GM23338 (cell line): ENCODE data around the gene HHATL. TPM values are rescaled to one million over a fixed set of nuclear protein-coding genes. Genes with fewer than 3 reads are reported as not detected.
A peak's percentile ranks its signal among the peaks of the same experiment; 100 is the strongest.

ENCODE experiments used
- ATAC-seq: fragments of 200-7000 bp; cut with Tn5 transposase; 3 replicates; pipeline ENCODE4 v1.9.1; 2020
- DNase-seq: peaks from one replicate; pipeline ENCODE4 v3.0.0-alpha.2; 2015; ENCODE audit warnings: low spot score
- H2AFZ ChIP-seq: fragments of 200-600 bp; sonication (generic); 2 replicates; pipeline ENCODE4 v1.8.0; 2016; ENCODE audit warnings: antibody characterized with exemption, mild to moderate bottlenecking, moderate library complexity
- H3F3A ChIP-seq: fragments of 200-600 bp; sonication (generic); replicated peaks from 2 replicates; pipeline ENCODE4 v1.8.0; 2017; ENCODE audit warnings: antibody characterized with exemption, mixed run types, low read depth
- H3K27ac ChIP-seq: fragments of 200-600 bp; sonication (generic); 2 replicates; pipeline ENCODE4 v1.6.1; 2016; ENCODE audit warnings: low read depth
- H3K27me3 ChIP-seq: fragments of 200-600 bp; sonication (generic); 2 replicates; pipeline ENCODE4 v1.8.0; 2016; ENCODE audit warnings: mild to moderate bottlenecking, mixed run types, moderate library complexity; ENCODE audit not compliant: insufficient read depth
- H3K36me3 ChIP-seq: fragments of 200-600 bp; sonication (generic); 2 replicates; pipeline ENCODE4 v1.8.0; 2016; ENCODE audit warnings: mild to moderate bottlenecking; ENCODE audit not compliant: insufficient read depth
- H3K4me1 ChIP-seq: fragments of 200-600 bp; sonication (generic); 2 replicates; pipeline ENCODE4 v1.8.0; 2016; ENCODE audit warnings: mild to moderate bottlenecking, moderate library complexity; ENCODE audit not compliant: insufficient read depth
- H3K4me2 ChIP-seq: fragments of 200-600 bp; sonication (generic); 2 replicates; pipeline ENCODE4 v1.7.1; 2017; ENCODE audit warnings: mixed run types
- H3K4me3 ChIP-seq: fragments of 200-600 bp; sonication (generic); 2 replicates; pipeline ENCODE4 v1.6.1; 2016; ENCODE audit warnings: mixed run types
- H3K79me2 ChIP-seq: fragments of 200-600 bp; sonication (generic); replicated peaks from 2 replicates; pipeline ENCODE4 v1.8.0; 2017; ENCODE audit warnings: mild to moderate bottlenecking; ENCODE audit not compliant: insufficient read depth
- H3K9me2 ChIP-seq: fragments of 200-600 bp; sonication (generic); 2 replicates; pipeline ENCODE4 v1.8.0; 2017; ENCODE audit not compliant: insufficient read depth
- H4K20me1 ChIP-seq: fragments of 200-600 bp; sonication (generic); replicated peaks from 2 replicates; pipeline ENCODE4 v1.8.0; 2017; ENCODE audit warnings: mild to moderate bottlenecking; ENCODE audit not compliant: insufficient read depth
- H3K27ac Mint-ChIP-seq: 2 replicates; pipeline ENCODE4 v1.8.0; 2020; ENCODE audit warnings: inconsistent platforms, mild to moderate bottlenecking, moderate library complexity, mixed read lengths
- H3K27me3 Mint-ChIP-seq: 3 replicates; pipeline ENCODE4 v1.8.0; 2022; ENCODE audit warnings: low read depth, mild to moderate bottlenecking, moderate library complexity, mixed read lengths, inconsistent platforms; ENCODE audit not compliant: insufficient read depth, poor library complexity
- H3K36me3 Mint-ChIP-seq: 3 replicates; pipeline ENCODE4 v1.8.0; 2021; ENCODE audit warnings: low read depth, mild to moderate bottlenecking, inconsistent platforms, moderate library complexity, mixed read lengths
- H3K4me1 Mint-ChIP-seq: 3 replicates; pipeline ENCODE4 v1.8.0; 2020; ENCODE audit warnings: mild to moderate bottlenecking, inconsistent platforms, mixed read lengths
- H3K4me3 Mint-ChIP-seq: 3 replicates; pipeline ENCODE4 v1.8.0; 2021; ENCODE audit warnings: moderate library complexity, mild to moderate bottlenecking, inconsistent platforms, mixed read lengths
- H3K9me3 Mint-ChIP-seq: 3 replicates; pipeline ENCODE4 v1.8.0; 2020; ENCODE audit warnings: moderate library complexity, mild to moderate bottlenecking, inconsistent platforms, mixed read lengths
- CREB1 ChIP-seq: fragments of 250-450 bp; sonication (Bioruptor Pico); IDR thresholded peaks from 2 replicates; pipeline ENCODE4 v1.5.0; 2020; ENCODE audit warnings: low read depth, mild to moderate bottlenecking, moderate library complexity
- CTCF ChIP-seq, 2 experiments: fragments of 200-600 bp in 1 of 2; sonication (generic) in 1 of 2; conservative IDR thresholded peaks; 2 replicates each; pipeline versions ENCODE4 v1.5.1 to v1.6.1; 2016 to 2017; ENCODE audit warnings: antibody characterized with exemption in 2 of 2, low read depth in 2 of 2, mild to moderate bottlenecking in 2 of 2, moderate library complexity in 1 of 2
- ETS1 ChIP-seq: IDR thresholded peaks from 2 replicates; pipeline ENCODE4 v1.6.1; 2016; ENCODE audit warnings: antibody characterized with exemption
- EZH2 ChIP-seq: fragments of 200-600 bp; sonication (generic); IDR thresholded peaks from one replicate; pipeline ENCODE4 v1.8.0; 2017; ENCODE audit warnings: antibody characterized with exemption, mild to moderate bottlenecking, low read depth; ENCODE audit not compliant: unreplicated experiment
- EZH2phosphoT487 ChIP-seq: fragments of 200-600 bp; sonication (generic); IDR thresholded peaks from one replicate; pipeline ENCODE4 v1.8.1; 2018; ENCODE audit warnings: antibody characterized with exemption; ENCODE audit not compliant: unreplicated experiment
- JUNB ChIP-seq: IDR thresholded peaks from one replicate; pipeline ENCODE4 v1.6.1; 2016; ENCODE audit warnings: antibody characterized with exemption; ENCODE audit not compliant: unreplicated experiment
- NANOG ChIP-seq: IDR thresholded peaks from 2 replicates; pipeline ENCODE4 v1.6.1; 2016; ENCODE audit warnings: antibody characterized with exemption, borderline replicate concordance
- POLR2AphosphoS5 ChIP-seq: IDR thresholded peaks from 2 replicates; pipeline ENCODE4 v1.6.1; 2016; ENCODE audit warnings: antibody characterized with exemption, low read depth
- STAT1 ChIP-seq: IDR thresholded peaks from one replicate; pipeline ENCODE4 v1.6.1; 2016; ENCODE audit warnings: antibody characterized with exemption; ENCODE audit not compliant: unreplicated experiment
- ZNF114 ChIP-seq: fragments of 250-450 bp; sonication (Bioruptor Pico); IDR thresholded peaks from 2 replicates; pipeline ENCODE4 v1.5.0; 2020; ENCODE audit warnings: mild to moderate bottlenecking, moderate library complexity
- ZNF462 ChIP-seq: fragments of 250-450 bp; sonication (Bioruptor Pico); IDR thresholded peaks from 2 replicates; pipeline ENCODE4 v1.5.0; 2020; ENCODE audit warnings: mild to moderate bottlenecking, moderate library complexity
- polyA plus RNA-seq: library from polyadenylated mRNA; unstranded; fragments of >200 nt; fragmentation: Nextera tagmentation; extraction: Ambion mirVana; gene quantifications from 2 replicates; pipeline ENCODE4 v1.2.1, GENCODE V29; 2016
- total RNA-seq: library from RNA; depleted of rRNA; stranded (reverse); fragments of >200 nt; shearing (Covaris generic); gene quantifications from 2 replicates; pipeline ENCODE4 v1.2.3, GENCODE V29; 2014

HHATL gene
- total and polyA plus RNA-seq, 2 experiments from 2014 or later, result not detected

DNA sequence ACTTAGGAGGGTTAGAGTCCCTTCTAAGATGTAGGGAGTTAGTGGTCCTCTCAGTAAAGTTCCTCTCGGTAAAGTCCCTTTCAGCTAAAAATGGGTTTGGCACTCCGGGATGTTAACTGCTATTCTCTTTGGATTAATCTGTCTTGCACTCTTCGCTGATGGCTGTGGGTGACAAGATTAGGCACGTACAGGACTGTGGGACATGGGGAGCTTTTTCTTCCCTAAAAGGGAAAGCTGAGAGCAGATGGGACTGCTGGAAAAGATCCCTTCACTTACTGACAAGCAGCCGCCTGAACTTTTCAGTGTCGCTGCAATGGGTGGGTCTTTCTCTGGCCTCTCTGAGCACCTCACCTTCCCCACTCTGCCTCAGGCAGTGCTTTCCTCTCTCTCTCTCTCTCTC is 16.4 kb upstream of the HHATL start:
- Mint-ChIP-seq H3K4me3 (no peak overlapping the region), H3K27ac (no peak overlapping the region), H3K4me1 (no peaks in the 10 kb centered on the region), H3K27me3 (peaks cover 5% of the 10 kb centered on the region), H3K36me3 (no peaks in the 10 kb centered on the region), H3K9me3 (peaks cover 3% of the 10 kb centered on the region; the same call in 2 of the 3 replicates)
- no peak for ATAC-seq
- TF ChIP-seq STAT1 (no peak), ZNF114 (CRISPR knock-in tag) (no peak), CTCF (conservative IDR thresholded peaks at IDR 0.05; ENCODE audit: low read depth in 2 of 2) (no peak), POLR2AphosphoS5 (no peak)
- H3F3A ChIP-seq, result no peaks in the 10 kb centered on the region
- no peaks in the 10 kb centered on the region for H4K20me1 ChIP-seq
- no peaks in the 10 kb centered on the region for H3K79me2 ChIP-seq
- no peaks in the 10 kb centered on the region for H3K27me3 ChIP-seq
- no peak overlapping the region for H3K27ac ChIP-seq
- no peak for DNase-seq
- no peaks in the 10 kb centered on the region for H3K36me3 ChIP-seq
- H3K4me1 ChIP-seq, result no peaks in the 10 kb centered on the region
- H3K9me2 ChIP-seq, result no peaks in the 10 kb centered on the region
- no peak overlapping the region for H3K4me2 ChIP-seq
- no peak overlapping the region for H3K4me3 ChIP-seq
- 0 out of 2 replicates have a peak overlapping the region, but pooled peaks have one; percentile 63 for H2AFZ ChIP-seq

GRCh38 chr3:42718338-42718737 is 15.7 kb upstream of the HHATL start:
- Histone ChIP-seq H3K4me1 (no peaks in the 10 kb centered on the region), H3K9me2 (no peaks in the 10 kb centered on the region), H4K20me1 (no peaks in the 10 kb centered on the region), H3K79me2 (no peaks in the 10 kb centered on the region), H3K36me3 (no peaks in the 10 kb centered on the region), H3K27me3 (no peaks in the 10 kb centered on the region), H3K27ac (no peak overlapping the region), H3K4me3 (no peak overlapping the region), H3F3A (no peaks in the 10 kb centered on the region), H2AFZ (no peak overlapping the region), H3K4me2 (no peak overlapping the region)
- ATAC-seq (no peak), DNase-seq (no peak)
- Mint-ChIP-seq H3K36me3 (no peaks in the 10 kb centered on the region), H3K4me3 (no peak overlapping the region), H3K9me3 (peaks cover 3% of the 10 kb centered on the region; the same call in 2 of the 3 replicates), H3K27me3 (peaks cover 5% of the 10 kb centered on the region), H3K4me1 (no peaks in the 10 kb centered on the region), H3K27ac (no peak overlapping the region)
- no peak for TF ChIP-seq POLR2AphosphoS5
- no peak for TF ChIP-seq CTCF (conservative IDR thresholded peaks at IDR 0.05; ENCODE audit: low read depth in 2 of 2)
- no peak for TF ChIP-seq STAT1
- TF ChIP-seq ETS1, result no peak
- no peak for TF ChIP-seq CREB1
- TF ChIP-seq NANOG, result no peak
- no peak for TF ChIP-seq ZNF462 (CRISPR knock-in tag)
- TF ChIP-seq EZH2phosphoT487, result no peak
- TF ChIP-seq EZH2, result no peak
- no peak for TF ChIP-seq JUNB
- no peak for TF ChIP-seq ZNF114 (CRISPR knock-in tag)
